Activated T-cell treated with anti-CD3 and anti-CD28 coated beads, Interleukin-2, amount 50 U/mL, for 48 hours (primary cell): ENCODE data around the gene NAA40.
A peak's percentile ranks its signal among the peaks of the same experiment; 100 is the strongest.

ENCODE experiments used
- DNase-seq, 2 experiments: peaks; one replicate each; pipeline ENCODE4 v3.0.0-alpha.2; 2020

The NAA40 gene

GRCh38 chr11:63913866-63914830, 24.7 kb upstream of the NAA40 start:
- DNase-seq, result no peak

GRCh38 chr11:63914896-63915691, 23.7 kb upstream of the NAA40 start:
- no peak for DNase-seq

DNA sequence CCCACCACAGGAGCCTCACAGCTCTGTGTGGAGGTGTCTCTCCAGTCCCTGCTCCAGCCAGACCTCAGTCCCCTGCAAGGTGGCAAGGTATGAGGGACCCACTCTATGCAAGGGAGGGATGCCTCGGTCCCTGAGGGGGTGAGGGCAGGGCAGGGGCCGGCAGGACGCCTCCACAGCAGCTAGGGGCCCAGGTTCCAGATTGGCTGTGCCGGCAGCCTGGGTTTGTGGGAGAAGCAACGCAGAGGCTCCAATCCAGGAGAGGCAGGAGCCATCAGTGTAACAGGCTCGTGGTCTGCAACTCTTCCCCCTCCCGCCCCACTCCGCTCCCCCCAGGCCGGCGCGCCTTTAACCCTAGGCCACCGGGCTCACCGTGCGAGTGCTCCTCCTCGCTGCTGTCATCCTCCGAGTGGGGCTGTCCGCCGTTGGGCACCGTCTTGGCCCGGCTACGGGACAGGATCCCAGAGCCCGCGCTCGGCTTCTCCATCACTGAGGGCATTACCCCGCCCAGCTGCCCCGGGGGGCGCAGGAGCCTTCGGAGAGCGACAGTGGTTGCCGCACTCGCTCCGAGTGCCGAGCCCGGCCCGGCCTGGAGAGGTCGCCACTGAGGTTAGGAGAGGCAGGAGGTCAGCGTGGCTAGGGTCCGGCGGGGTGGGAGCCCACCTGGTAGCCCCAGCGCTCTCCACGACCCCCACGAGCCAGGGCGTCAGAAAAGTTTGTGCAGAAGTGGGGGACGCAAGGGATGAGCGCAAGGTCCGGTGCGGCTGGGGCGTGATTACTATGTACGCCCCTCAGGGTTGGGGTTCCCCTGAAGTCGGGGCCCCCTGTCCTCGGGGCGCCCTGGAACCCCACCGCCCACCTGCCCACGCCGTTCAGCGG, 22.6 kb upstream of the NAA40 start:
- DNase-seq, result peak; percentile 67 to 68

DNA sequence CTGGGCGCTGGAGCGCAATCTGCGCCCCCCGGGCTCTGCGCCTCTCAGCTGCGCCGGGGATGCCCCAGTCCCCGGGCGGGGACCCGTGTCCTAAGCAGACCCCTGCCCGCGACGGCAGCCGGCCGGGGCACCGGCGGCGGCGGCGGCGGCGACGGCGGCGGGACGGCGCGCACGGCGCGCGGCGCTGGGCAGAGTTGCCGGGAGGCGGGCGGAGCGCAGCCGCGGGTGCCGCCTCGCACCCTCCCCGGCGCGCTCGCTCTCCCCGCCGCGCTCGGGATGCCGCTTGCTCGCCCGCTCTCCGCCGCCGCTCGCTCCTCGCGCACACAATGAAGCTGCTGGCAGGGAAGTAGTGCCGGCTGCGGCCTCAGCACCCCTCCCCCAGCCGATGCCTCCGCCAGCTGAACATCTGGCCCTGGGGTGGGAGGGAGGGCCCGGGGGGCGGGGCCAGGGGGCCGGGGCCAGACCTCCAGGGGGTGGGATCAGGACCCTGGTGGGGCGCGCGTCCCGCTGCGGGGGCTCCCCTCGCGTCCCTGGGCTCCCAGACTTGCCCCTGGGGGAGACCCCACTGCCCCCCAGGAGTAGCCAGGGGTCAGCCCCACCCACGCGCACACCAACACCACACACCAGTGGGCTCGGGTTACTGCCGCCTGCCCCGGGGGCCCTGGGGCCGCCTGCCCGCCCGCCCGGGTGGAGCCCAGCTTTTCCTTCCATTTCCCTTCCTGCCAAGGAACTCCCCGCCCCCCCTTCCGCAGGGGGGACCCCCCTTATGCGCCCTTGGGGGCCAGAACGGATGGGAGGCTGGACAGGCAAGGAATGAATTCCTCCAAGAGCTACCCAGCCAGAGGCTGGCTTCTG, 21.7 kb upstream of the NAA40 start, which contains the start of gene RCOR2:
Gene RCOR2 (minus strand): TSS at position 328 of the 855 bp plus-strand sequence. CDS start 708 bp downstream, outside the sequence.
- DNase-seq, result peak; percentile 71 to 79

DNA sequence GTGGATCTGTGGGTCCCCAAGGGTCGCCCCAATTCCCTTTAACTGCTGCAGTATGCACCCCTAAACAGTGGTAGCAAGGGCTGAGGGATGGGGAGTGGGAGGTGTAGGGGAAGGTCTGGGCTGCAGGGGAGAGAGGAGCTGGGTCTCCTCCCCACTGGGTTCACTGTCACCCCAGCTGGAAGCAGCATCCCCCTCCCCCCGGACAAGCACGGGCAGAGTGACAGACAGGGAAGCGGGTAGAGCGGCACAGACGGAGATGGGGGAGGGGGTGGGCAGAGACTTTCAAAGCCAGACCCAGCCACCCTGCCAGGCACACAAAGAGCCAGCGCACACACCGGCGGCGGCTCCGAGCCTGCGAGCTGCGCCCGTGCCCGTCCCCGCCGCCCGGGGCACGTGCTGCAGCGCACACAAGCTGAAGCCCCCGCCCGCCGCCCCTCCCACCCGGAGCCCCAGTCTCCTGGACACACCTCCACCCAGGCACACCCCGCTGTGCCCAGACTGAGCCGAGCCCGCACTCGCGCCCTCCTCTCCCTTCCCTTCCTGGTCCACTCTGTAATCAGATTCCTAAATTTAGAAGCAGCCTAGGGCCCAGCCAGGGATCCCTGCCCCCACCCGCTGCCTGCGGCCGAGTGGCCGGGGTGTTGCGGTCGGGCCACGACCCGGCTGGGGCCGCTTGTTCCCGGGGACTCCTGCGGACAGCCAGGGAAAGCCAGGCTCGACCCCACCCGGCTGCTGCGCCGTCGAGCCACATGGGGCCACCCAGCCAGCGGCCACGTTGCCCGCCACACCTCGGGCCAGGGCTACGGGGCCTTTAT, 20.9 kb upstream of the NAA40 start:
- DNase-seq, result peak; percentile 40 to 57

DNA sequence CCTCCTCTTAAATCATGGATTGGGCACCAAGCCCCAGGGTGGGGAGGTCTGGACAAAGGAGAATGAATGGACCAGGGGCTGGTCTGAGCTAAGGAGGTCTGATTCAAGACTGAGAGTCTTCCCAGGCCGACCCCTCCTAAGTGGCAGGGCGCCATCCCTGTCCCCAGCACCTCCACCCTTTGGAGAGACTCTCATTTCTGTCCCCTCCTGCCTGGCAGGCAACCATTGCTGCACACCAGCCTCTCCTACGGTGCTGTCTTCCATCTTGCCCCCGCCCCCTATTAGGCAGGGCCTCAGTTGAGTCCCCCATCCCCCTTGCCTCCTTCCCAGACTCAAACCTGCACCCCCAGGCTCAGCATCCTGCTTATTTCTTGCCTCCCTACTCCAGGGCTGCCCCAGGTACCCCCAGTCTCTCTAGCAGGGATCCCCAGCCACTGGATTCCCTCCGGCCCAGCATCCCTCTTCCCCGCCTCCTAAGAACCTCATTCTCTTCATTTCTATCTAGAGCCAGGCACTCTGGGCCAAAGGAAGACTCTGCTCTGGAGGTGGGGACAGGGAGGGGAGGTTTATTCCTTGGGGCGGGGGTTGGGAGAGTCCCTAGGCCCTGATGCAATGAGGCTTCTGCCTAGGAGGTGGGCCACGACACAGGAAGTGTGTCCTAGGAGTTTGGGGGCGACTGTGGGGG, 20.2 kb upstream of the NAA40 start:
- no peak for DNase-seq

- DNase-seq, result no peak
Measured at GRCh38 chr11:63919267-63920125, 19.3 kb upstream of the NAA40 start.

- DNase-seq, result no peak
Measured at GRCh38 chr11:63920126-63920938, 18.5 kb upstream of the NAA40 start.

GRCh38 chr11:63920939-63921417, 17.8 kb upstream of the NAA40 start:
- DNase-seq, result peak; percentile 54 to 61

GRCh38 chr11:63922673-63923192, 16.1 kb upstream of the NAA40 start:
- no peak for DNase-seq

- no peak for DNase-seq
Measured at GRCh38 chr11:63923319-63923718, 15.5 kb upstream of the NAA40 start.

DNA sequence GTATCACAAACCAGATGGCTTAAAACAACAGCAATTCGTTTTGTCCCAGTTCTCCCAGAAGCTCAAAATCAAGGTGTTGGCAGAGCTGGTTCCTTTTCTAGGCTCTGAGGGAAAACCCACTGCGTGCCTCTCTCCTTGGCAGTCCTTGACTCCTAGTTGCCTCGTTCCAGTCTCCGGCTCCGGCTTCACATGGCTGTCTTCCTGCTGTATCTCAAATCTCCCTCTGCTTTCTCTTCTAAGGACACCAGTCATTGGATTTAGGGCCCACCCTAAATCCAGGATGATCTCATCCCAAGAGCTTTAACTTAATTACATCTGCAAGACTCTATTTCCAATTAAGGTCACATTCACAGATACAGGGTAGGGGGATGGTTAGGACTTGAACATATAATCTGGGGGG, 9.2 kb upstream of the NAA40 start:
- no peak for DNase-seq

DNA sequence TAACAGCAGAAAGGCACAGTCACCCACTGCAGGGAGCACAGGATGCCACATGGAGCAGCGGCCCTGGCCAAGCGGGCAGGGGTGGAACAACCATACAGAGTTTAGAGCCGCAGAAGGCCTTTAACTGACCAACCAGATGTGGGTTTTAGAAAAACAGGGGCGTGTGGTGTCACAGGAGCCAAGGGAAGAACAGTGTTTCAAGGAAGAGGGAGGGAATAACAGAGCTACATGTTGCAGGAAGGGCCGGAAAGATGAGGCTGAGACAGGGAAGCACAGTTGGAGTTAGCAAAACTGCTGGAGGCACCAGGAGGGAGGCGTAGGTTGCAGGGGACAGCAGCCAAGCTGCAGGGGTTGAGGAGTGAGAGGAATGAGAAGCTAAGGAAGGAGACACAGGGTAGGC, 7.8 kb upstream of the NAA40 start:
- DNase-seq, result no peak

GRCh38 chr11:63931876-63932275, 6.9 kb upstream of the NAA40 start:
- no peak for DNase-seq

DNA sequence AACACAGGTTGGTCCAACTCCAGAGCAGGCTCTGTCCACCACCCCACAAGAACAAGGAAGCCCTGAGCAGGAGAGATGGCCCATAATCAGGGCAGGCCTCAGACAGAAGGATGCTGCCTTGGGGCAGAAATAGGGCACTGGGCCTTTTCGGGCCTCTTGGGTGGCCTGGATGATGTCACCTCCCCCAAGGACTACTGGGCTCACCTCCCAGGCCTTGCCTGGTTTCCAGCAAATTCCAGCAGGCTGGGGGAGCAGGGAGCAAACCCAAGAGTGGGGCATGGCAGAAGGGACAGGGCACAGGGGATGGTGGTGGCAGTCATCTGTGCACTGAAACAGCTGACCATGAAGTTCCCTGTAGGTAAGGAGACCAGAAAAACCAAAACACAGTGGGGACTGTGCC, 5.3 kb upstream of the NAA40 start:
- no peak for DNase-seq

DNA sequence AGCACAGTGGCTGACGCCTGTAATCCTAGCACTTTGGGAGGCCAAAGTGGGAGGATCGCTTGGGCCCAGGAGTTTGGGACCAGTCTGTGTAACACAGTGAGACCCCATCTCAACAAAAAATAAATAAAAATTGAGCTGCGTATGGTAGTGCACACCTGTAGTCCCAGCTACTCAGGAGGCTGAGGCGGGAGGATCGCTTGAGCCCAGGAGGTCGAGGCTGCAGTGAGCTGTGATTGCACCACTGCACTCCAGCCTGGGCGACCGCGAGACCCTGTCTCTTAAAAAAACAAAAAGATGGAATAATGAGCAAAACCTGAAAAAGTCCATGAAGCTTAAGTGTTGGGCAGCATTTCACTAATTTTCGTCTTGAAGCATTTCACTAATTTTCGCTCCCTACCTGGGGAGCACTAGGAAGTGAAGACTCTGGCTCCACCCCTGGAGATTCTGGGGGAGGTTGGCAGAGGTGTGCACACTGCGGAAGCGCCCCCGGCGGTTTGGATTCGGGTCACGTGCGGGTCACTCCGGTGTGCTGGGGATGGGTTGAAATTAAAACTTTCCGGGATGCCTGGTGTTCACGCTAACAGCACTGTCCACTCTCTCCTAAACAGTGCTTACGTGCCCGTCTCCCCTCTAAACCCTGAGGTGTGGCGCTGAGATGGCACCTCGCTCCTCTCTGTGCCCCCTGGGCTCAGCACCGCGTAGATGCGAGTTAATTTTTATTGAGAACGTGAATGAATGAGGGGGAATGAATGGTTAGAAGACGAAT, 906 bp upstream of the NAA40 start:
- DNase-seq, result peak in 1 of 2 experiments; percentile 45

DNA sequence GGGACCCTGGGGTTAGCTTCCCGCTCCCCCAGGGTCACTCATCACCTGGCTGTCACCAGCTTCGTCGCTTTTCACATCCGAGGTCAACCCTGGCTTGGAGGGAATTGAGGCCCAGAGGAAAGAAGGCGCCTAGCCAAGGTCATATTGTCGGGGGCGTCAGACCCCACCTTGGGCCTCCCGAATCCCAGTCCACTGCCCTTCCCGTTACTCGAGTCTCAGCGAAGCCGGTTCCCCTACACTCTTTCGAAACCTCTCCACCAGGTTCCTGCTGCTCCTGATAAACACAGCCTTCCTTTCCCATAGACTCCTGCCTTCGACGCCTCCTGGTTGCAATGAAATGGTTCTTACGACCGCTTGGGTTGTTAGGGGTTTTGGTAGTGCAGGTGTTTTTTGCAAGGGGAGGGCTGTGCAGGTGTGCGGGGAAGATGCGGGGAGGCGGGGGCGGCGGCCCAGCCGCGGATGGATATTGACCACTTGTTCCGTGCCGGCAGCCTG, 642 bp downstream of the NAA40 start:
- no peak for DNase-seq
